ENCODE measurements around the gene OLFML2A.

DNA sequence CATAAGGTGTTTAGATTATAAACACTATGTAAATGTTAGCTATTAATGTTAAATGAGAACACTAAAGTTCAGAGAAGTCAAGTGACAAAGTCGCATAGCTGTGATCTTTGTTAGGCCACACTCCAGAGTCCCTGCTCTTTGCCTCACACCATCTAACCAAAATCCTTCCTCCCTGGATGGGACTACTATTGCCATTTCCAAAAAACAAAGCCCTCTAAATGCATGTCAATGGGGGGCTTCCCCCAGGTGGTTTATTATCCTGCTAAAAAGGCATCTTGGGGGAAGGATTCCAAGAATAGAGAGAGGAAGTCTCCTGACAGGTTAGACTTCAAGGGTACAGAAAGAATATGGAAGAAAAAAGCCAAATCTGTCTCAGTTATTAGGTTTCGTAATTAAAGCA is 16.2 kb upstream of the OLFML2A start:
- TF ChIP-seq CTCF (IDR thresholded peaks at IDR 0.05; ENCODE audit: insufficient read depth, low read length) = no peak
- no peak for TF ChIP-seq REST (IDR thresholded peaks at IDR 0.05; ENCODE audit: insufficient replicate concordance, low read depth)
- no peak for TF ChIP-seq POLR2AphosphoS5 (IDR thresholded peaks at IDR 0.05; ENCODE audit: low read depth)

Measured in HL-60 (cell line).